G401.6 (cell line): ENCODE results near the gene AADAC.
"Not testable (repeated sequence)": the region's sequence is repeated elsewhere in the genome, so short reads cannot be mapped to it uniquely, and the experiment has no call there.

Experiments
- FAIRE-seq: peaks from 2 replicates; lab custom pipeline; 2012; peaks lifted over from hg19 to GRCh38; lab: Jason Lieb, UNC

The AADAC gene

DNA sequence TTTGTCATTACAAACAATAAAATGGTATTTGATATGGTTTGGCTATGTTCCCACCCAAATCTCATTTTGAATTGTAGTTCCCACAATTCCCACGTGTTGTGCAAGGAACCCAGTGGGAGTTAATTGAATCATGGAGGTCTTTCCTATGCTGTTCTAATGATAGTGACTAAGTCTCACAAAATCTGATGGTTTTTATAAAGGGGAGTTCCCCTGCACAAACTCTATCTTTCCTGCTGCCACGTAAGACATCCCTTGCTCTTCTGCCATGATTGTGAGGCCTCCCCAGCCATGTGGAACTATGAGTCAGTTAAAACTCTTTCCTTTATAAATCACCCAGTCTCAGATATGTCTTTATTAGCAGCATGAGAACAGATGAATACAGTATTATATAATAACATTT lies 15.4 kb upstream of the AADAC start:
- FAIRE-seq = no peak

DNA sequence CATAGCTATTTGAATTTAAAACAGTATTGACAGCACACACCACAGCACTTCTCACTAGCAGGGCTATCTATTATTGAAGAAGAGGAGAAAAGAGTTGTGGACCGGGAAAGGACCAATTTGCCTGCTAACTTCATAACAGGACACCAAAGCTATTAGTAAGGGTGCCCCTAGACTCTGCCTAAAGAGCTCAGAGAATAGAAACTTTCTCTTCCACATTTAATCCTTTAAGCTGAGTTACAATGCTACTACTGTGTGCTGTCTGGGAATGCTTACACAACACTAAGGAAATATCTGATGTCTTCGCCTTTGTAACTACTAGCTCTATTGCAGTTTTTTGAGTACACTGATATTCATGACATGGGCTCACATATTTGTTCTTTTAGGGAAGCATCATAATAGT lies 13.5 kb upstream of the AADAC start:
- no peak for FAIRE-seq

DNA sequence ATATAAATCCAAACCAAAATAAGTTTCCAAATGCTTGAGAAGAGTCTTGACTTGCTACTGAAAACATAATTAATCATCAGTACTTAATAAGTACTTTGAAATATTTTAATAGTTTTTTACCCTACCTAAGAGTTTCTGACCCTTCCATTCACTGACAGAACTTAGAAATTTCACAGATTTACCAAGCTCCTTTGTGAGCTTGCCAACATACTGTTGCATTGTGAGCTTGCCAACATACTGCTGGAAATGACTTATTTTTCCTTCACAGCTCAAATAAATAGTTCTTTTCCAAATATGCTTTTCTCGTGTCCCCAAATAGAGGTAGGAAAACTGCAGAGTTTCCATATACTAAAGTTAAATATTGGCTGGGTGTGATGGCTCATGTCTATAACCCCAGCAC lies 9.6 kb upstream of the AADAC start:
- FAIRE-seq = no peak

DNA sequence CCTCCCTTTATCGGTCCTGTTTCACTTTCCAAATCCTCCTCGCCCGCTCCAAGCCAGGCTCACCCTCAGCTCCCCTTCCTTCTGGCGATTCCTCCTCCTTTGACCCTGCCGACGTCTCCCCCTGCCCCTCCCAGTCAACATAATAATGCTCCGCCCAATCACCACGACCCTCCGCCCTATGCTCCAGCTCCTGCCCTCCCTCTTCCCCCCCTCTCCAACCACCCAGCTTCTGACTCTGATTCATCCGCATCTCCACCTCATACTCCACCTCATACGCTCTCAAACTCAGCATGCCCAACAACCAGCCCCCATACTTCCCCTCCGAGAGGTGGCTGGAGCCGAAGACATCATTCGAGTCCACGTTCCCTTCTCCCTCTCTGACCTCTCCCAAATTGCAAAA lies 7.1 kb upstream of the AADAC start:
- FAIRE-seq = no peak

DNA sequence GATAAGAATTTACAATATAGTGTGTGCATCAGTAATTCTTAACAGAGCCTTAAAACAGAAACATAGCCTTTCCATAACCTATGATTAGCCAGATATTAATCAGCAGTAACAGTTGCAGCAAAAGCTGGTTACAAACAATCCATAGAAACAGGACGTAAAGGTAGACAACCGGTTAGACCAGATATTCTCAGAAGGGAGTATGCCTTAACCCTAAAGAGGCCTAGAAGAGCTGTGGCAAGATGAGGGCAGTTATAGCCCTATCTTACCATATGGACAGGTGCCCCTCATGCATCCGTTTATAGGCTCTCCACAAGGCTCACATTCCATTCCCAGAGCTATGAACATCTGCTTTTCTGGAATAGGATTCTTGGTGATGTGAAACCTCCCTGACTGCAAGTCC lies 5.0 kb upstream of the AADAC start:
- FAIRE-seq = not testable (repeated sequence)

DNA sequence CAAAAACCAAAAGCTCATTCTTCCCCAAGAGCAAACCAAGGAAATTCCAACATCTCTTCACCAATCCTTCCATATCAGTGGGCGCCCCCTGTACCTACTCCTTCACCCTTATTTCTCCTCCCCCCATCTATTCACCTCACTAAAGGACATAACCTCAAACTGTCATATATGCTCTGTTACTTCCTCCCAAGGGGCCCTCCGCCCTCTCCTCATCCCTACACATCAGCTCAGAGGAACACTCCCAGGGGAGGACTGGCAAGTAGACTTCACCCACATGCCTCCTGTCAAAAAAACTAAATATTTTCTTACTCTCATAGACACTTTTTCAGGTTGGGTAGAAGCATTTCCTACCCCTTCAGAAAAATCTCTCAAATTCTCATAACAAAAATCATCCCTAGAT lies 2.4 kb upstream of the AADAC start:
- FAIRE-seq = no peak

DNA sequence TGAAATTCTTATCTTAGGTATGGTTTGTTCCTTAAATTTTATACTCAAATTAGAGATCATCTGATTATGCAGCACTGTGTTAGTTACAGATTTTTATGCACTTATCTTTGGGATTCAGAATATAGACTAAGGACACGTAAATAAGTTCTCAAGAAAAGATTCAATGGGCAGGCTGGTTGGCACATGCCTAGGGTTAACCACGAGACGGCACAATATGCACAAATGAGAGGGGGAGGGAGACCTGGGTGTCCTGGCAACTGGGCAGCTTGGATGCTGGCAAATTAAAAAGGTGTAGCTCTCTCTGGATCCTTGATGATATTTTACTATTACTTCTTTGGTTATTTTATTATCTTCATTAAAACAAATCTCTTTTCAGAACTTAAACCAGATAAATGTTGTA lies 672 bp downstream of the AADAC start:
- no peak for FAIRE-seq

DNA sequence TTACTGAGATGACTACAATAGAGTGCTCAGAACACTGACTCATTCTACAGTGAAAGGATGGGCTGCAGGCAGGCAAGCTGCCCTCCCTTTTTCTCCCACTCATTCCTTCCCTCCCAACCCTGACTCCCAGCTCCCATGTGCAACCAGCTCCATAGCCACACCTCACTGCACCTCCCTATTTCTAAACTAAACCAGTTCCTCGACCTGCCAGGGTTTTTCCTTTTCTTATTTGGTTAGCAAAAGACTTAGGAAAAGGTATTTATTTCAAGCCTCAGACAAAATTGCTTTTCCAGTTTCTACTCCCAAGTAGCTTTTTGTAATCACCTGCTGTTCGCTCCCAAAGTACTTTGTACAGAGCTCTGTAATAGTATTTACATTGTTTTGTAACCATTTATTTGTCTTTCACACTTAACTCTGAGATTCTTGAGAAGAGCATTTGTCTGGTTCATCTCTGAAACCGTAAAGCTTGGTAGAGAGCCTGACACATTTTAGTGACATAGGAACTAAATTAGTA lies 2.2 kb downstream of the AADAC start:
- FAIRE-seq = no peak

DNA sequence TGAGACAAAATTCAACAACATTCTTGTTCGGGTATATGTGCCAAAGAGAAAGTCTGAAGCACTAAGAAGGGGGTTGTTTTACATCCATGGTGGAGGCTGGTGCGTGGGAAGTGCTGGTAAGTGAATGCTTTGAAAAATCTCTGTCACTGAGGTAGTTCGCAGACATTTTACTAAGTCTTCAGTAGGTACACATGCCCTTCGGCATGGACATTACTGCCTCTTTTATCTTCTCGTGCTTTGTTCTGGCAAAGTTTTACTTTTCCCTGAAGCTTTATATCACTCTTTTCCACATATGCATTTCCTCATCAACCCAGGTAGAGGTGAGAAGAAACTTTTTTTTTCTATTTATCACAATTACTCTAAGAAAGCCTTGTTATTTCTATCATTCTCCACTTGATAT lies 3.6 kb downstream of the AADAC start:
- no peak for FAIRE-seq

DNA sequence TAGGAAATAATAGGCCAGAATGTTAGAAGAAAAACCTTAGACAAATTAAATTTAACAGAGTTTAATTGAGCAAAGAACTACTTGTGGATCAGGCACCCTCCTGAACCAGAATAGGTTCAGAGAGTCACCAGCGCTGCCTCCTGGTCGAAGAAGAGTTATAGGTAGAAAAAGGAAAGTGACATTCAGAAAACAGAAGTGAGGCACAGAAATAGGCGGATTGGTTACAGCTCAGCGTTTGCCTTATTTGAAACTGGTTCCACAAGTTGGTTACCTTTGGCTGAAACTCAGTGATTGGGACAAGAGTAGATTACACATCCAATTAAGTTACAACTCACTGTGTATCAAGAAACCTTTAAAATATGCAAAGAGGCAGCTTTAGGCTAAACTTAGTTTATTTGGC lies 4.4 kb downstream of the AADAC start:
- FAIRE-seq = no peak

DNA sequence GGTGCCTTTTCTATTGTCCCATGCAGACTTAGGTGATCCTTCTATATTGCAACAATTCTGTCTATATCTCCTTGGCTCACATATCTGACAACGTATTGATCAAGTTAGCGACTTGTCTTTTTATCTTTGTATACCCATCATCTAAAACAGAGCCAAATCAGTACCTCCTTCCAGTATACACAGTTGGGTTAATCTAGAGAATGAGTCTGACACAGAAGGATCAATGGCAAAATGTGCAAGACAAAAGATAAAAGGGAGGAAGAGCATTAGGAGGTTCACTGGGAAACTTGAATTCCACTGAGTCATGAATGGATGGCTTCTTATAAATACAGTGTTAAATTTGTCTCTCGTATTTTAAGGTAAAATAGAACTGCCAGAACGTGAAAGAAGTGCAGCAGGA lies 6.0 kb downstream of the AADAC start:
- no peak for FAIRE-seq

DNA sequence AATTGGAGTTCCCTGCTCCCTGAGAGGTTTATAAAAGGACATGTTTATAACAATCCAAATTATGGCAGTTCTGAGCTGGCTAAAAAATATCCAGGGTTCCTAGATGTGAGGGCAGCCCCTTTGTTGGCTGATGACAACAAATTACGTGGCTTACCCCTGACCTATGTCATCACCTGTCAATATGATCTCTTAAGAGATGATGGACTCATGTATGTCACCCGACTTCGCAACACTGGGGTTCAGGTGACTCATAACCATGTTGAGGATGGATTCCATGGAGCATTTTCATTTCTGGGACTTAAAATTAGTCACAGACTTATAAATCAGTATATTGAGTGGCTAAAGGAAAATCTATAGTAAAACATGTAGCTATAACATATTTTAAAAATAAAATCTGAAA lies 13.9 kb downstream of the AADAC start:
- FAIRE-seq = no peak

DNA sequence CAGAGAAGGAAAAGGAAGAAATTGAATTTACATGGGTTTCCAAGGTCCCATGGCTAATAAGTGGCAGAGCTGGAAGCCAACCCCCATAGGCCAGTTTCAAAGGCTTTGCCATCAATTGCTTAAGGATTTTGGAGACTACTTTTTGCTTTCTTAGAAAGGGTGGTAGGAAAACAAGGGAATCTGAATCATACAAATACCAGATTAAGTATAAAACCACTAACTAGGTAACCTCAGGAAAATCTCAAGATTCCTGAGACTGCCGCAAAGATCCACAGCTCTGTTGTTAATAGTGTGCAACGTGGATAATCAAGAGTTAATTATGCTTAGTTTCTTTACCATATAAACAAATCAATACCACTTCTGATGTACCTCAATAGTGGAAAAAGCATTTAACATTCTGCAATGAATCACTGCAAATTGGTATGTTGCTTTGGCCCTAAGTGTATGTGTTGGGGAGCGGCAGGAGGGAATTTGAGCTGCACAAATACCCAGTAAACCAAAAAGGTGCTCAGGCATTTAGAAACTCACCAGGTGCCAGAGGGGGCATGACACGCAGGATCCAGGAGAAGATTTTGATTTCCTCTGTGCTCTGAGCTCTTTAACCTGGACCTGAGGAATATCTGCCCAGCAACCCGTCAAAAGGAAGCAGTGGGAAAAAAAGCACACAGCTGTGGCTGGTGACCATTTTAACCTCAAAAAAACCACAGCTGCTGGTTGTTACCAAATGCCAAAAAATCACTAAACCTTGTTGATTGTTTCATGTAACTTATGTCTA lies 22.0 kb downstream of the AADAC start:
- FAIRE-seq = no peak

DNA sequence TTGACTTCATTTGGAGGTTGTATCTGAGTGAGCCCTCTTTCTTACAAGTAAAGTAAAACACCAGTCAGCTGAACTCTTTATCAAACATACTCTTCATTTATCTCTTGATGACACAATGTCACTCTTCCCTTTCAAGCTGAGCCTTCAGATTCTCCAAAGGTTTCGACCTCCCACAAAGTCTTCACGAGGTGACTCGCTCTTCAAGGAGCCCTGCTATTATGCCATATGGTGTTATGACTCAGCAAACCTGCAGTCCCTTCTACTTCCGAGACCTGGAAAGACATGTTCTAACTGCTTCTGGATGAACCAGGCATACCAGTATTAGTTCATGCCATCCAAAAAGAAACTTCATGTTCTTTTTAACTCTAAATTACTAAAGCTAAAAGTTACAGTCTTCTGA lies 23.1 kb downstream of the AADAC start:
- FAIRE-seq = no peak

DNA sequence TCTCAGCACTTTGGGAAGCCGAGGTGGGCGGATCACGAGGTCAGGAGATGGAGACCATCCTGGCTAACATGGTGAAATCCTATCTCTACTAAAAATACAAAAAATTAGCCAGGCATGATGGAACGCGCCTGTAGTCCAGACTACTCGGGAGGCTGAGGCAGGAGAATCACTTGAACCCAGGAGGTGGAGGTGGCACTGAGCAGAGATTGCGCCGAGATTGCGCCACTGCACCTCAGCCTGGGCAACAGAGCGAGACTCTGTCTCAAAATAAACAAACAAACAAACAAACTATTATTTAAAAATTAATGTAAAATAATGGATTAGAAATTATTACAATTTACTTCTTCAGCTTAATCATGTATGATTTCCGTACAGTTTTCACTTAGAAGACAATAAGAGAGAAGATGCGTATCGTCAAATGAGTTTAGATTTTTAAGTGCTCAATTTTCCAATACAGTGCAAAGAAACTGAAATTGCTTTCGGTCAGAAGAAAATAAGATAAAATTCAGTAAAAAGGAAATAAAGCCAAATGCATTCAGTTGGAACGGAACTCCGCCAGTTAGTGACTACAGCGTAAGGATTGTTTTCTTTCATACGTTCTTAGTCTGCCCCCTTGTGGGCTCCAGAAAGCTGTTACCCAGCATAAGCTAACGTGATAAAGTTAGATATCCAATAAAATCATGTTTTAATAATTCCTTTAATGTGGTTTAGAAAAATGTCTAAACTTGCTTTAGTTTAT lies 24.8 kb downstream of the AADAC start:
- FAIRE-seq = peak; percentile 94

DNA sequence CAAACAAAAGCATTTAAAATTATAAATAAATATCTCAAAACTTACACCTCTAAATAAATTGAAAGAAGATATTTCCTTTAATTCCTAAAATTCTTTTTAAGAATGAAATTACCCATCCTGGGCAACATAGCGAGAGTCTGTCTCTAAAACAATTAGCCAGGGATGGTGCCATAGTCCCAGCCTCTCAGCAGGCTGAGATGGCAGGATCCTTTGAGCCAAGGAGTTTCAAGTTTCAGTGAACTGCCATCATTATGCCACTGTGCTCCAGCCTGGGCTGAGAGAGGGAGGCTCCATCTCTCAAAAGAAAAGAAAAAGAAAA lies 25.4 kb downstream of the AADAC start:
- FAIRE-seq = no peak

DNA sequence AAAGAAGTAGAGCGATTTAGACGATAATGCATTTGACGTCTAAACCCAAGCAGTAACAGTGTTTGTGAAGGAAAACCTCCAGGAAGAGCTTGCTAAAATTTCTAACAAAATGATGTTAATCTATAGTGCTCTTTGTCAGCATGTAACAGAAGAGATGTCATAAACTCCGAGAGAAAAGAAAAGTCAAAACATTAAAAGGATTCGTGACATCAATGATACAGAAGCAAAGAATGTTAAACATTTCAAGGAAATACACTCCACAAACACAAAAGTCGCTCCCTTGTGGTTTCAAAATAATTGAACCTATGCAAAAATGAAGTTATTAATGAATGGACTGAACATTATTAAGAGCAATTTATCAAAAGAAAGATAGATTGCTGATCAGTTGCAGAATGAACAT lies 27.9 kb downstream of the AADAC start:
- no peak for FAIRE-seq

DNA sequence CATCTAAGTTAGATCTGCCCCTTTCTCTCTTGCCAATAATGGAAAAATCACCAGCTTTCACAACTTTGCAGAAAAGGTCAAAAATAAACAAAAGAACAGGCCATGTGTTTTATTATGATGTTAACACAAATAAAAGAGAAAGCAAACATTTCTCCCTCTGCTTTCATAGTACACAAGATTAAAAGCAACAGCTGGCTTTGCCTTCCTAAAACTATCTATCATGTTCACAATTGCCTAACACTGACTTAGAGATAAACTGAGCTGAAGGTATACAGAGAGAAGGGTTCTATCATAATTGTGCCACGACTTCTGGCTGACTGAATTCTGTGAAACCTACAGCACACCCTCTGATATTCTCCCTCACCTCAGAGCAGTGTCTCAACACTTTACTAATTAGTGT lies 29.4 kb downstream of the AADAC start:
- no peak for FAIRE-seq

DNA sequence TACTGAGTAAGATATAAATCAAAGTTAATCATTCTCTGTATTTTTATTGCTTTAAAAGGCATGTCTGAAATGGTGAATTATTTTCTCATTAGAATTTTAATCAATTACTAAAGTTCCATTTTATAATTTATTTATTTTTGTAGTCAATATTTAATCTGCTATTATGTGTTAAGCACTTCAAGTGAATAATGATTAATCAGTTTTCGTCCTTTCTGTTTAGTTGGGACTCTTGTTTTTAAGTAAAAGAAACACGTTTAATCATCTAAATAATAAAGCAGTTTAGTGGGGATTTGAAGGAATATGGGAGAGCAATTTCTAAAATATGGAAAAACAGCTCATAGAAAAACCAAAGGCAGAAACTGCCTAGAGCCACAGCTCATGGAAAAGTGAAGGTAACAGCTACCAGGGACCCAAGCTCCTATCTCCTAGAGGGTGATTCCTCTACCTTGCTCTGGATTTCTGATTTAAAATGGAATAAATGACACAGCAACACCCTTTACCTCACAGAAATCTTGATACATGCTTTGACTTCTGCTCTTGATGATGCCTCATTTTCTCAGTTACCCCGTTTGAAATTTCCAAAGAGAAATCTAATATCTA lies 31.5 kb downstream of the AADAC start:
- no peak for FAIRE-seq

DNA sequence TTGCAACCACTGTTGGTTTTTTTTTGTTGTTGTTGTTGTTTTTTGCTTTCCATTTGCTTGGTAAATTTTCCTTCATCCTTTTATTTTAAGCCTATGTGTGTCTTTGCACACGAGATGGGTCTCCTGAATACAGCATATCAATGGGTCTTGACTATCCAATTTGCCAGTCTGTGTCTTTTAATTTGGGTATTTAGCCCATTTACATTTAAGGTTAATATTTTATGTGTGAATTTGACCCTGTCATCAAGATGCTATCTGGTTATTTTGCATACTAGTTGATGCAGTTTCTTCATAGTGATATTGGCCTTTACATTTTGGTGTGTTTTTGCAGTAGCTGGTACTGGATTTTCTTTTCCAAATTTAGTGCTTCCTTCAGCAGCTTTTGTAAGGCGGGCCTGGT lies 36.1 kb downstream of the AADAC start:
- FAIRE-seq = not testable (repeated sequence)

DNA sequence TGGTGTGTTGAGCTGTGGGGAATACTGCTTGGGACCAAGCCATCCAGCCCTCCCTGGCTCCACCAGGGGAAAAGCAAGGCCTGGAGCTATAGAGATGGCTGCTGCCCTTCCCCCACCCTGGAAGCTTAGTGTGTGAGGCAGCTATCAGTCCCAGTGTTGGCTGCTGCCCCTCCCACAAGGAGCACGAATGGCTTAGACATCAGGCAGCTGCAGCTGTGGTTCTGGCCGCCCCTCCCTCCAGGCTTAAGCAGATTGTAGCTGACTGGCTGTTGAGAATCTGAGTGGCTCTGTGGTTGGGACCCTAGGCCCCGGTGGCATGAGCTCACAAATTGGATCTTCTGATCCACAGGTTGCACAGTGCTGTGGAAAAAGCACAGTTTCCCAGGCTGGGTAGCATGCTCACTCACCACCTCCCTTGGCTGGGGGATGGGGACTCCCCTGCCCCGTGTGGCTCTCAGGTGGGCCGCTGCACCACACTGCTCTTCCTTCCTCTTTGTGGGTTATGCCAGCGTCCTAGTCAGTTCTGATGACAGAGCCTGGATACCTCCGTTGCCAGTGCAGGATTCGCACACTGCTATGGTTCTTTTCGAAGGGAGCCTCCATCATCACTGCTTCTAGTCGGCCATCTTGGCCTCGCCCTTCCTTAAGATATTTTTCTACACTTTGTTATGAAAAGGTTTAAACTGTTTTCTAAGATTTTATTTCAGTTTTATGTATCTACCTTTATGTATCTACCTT lies 38.3 kb downstream of the AADAC start:
- FAIRE-seq = no peak

DNA sequence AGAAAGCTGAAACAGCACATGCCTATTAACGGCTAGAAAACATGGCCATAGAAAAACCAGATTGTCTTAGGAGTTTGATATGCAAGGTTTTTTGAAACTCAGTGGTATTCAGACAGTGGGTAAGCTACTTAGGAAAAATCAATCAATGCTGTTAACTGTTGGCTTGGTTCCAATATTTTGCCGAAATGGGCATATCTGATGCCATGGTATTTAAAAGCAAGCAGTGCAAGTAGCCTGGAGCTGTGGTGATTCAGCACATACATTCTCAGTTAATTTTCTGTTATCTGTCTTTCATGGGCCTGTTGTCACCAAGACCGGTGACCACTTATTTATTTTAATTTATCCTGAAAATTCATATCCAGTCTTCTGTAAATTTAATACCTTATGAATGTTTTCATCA lies 42.2 kb downstream of the AADAC start:
- no peak for FAIRE-seq

DNA sequence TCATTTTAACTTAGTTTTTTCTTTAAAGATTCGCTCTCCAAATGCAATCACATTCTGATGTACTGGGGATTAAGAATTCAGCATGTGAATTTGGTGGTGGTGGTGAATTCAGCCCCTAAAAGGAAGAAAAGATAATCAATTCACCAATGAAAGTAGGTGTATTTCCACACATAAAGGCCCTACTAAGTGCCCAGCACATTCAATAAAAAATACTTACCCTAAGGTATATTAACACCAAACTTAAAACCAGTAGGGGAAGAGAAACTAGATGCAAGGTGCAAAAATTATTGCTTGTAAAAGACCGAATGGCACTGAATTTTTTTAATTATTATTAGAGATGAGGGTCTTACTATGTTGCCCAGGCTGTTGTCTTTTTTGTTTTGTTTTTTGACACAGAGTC lies 42.7 kb downstream of the AADAC start:
- FAIRE-seq = no peak
